Activated T-helper 1 cell treated with anti-CD3 and anti-CD28 coated beads, Interleukin-2, amount 50 U/mL, for 16 hours (primary cell): Measurements from ENCODE around the gene SPATA9.
"Not testable (repeated sequence)": the region's sequence is repeated elsewhere in the genome, so short reads cannot be mapped to it uniquely, and the experiment has no call there.

ENCODE experiments used
- DNase-seq, 2 donors: peaks; one replicate each; pipeline ENCODE4 v3.0.0-alpha.2; 2020; ENCODE audit warnings: low read depth in 1 of 2, low spot score in 1 of 2

The SPATA9 gene

DNA sequence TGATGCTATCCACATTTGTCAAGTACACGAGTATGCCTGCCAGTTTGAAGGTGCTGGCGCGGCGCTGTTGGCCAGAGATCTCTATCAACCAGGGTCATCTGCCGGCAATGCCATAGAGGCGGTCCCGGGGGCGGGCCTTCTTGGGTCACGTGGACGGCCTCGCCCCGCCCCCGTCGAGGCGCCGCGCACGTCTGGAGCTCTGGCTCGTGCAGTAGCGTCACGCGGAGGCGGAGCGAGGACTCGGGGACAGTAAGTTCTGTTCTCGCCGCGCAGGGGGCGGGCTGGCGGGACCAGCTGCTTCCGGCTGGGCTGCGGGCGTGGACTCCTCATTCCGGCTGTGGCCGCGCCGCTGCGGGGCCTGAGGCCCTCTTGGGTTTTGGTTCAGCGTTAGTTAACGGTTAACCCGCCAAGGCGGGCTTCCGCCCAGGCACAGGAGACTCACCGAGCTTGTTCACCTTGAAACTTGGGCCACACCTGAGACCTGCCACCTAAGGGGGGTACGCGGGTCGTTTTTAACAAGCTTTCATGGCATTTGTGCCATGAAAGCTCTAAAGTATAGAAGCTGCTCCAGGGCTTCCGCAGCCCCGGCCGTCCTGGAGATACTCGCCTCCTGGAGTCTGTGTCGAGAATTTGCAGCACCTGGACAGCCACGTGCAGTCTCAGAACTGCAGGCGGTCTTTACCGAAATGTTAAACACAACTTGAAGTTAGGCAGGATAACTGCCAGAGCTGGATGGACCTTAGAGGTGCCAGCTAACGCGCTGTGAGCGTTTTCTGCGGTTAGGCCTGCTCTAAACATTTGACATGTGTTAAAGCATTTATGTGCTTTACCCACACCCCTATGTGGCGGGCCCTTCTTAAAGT, 36.0 kb downstream of the SPATA9 start, which contains the start of gene RFESD:
Gene RFESD, plus strand, starts transcription at position 209 of the 863 bp plus-strand sequence. CDS start 5,495 bp downstream, outside the sequence.
- peak; percentile 86 to 89 for DNase-seq

DNA sequence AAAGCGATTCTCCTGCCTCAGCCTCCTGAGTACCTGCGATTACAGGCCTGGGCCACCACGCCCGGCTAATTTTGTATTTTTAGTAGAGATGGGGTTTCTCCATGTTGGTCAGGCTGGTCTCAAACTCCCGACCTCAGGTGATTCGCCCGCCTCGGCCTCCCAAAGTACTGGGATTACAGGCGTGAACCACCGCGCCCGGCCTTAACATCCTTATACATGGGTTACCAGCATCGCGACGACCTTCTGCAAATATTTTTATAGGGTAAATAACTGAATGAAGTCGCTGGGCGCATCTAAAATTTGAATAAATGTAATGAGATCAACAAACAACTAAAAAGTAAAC, 36.6 kb downstream of the SPATA9 start:
- DNase-seq: not testable (repeated sequence)

GRCh38 chr5:95644351-95645042, 38.3 kb downstream of the SPATA9 start:
- peak in 1 of 2 donors; percentile 9 for DNase-seq

DNA sequence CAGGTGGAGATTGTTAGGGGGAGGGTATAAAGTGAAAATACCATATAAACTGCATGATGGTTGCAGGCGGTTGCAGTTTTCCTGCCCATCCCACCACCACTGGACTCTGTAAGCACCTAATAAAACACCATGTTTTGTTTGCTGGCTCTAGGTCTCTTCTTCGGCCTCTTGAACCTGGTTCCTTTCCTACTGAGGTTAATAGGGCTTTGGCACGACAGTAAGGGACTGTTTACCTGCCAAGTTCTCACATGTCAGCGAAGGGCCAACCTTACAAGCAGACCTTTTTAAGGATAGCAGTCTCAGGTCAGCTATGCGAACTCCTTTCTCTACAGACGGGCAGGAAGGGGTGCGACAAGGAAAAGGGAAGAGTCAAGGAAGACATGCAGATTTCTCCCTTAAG, 39.6 kb downstream of the SPATA9 start:
- no peak for DNase-seq

- DNase-seq: no peak
These were observed 41.0 kb downstream of the SPATA9 start for GRCh38 chr5:95641741-95642220.

DNA sequence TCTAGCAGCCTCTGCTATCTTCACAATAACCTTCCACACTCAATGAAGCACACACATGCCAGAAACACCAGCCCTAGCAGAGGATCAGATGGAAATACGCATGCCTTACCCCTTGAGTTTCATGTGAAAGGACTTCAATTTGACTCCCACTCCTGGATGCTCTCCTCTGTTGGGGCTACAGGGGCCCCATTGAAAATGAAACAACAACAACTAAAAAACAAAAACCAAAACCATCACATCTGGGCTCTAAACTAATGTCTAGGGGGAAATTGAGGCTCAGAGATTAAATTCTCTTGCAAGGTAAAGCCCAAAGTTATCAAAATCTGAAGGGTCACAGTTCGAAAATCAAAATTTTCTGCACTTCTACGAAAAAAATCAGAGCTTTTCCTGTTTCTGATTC, 44.2 kb downstream of the SPATA9 start:
- no peak for DNase-seq

DNA sequence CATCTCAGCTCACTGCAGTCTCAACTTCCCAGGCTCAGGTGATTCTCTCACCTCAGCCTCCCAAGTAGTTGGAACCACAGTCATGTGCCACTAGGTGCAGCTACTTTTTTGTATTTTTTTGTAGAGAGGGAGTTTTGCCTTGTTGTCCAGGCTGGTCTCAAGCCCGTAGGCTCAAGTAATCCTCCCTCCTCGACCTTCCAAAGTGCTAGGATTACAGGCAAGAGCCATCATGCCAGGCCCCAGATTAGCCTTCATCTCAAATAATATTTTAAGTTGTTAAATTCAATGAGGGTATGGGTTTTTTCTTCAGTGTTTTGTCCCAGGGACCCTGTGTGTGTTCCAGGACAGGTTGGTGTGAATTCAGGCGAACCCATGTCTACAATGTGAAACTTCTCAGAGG, 48.7 kb downstream of the SPATA9 start:
- DNase-seq: no peak

DNA sequence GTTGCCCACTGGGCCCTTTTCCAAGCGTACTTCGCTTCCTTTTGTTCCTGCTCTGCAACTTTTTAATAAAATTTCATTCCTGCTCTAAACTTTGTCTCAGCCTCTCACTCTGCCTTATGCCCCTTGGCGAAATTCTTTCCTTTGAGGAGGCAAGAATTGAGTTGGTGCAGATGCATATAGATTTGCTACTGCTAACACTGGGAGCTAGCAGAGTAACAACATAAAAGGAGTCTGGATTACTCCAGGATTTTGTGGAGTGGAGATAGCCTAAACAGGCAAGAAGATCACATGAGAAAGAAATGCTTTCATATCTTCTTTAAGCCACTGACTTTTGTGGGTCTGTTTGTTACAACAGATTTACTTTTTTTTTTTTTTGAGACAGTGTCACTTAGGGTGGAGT, 49.1 kb downstream of the SPATA9 start:
- no peak for DNase-seq

DNA sequence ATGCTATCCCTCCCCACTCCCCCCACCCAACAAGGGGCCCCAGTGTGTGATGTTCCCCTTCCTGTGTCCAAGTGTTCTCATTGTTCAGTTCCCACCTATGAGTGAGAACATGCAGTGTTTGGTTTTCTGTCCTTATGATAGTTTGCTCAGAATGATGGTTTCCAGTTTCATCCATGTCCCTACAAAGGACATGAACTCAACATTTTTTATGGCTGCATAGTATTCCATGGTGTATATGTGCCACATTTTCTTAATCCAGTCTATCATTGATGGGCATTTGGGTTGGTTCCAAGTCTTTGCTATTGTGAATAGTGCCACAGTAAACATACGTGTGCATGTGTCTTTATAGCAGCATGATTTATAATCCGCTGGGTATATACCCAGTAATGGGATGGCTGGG, 49.8 kb downstream of the SPATA9 start:
- not testable (repeated sequence) for DNase-seq

- DNase-seq: peak; percentile 25 to 52
These were observed 50.7 kb downstream of the SPATA9 start for GRCh38 chr5:95631991-95632675.

DNA sequence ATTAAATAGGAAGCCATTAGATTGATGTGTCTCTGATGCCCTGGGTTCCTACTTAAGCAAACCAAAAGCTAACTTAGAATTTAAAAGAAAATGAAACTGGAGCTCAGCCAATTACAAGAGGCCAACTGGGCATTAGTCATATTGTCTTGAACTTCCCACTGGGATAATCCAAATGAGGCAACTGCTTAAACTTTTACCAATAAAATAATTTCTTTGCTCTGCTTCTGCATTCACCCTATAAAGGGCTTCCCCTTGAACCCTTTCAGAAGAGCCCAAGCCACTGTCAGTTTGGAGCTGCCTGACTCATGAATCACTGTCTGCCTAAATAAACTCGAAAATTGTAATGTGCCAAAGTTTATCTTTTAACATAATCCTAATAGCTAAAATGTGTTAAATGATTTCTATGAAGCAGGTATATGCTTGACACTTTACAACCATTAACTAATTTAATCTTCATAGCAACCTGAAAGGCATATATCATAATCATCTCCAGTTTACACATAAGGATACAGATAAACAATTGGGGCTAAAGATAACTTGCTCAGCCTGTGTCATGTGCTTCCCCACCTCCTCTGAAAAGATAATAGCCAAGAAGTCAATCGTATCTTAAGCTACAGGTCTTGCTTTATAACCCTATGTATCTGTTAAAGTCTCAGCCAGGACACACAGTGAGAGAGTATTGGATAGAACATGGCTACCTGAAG, 51.4 kb downstream of the SPATA9 start:
- DNase-seq: no peak

GRCh38 chr5:95630394-95630917, 52.3 kb downstream of the SPATA9 start:
- DNase-seq: no peak

GRCh38 chr5:95628933-95629332, 53.9 kb downstream of the SPATA9 start:
- no peak for DNase-seq

DNA sequence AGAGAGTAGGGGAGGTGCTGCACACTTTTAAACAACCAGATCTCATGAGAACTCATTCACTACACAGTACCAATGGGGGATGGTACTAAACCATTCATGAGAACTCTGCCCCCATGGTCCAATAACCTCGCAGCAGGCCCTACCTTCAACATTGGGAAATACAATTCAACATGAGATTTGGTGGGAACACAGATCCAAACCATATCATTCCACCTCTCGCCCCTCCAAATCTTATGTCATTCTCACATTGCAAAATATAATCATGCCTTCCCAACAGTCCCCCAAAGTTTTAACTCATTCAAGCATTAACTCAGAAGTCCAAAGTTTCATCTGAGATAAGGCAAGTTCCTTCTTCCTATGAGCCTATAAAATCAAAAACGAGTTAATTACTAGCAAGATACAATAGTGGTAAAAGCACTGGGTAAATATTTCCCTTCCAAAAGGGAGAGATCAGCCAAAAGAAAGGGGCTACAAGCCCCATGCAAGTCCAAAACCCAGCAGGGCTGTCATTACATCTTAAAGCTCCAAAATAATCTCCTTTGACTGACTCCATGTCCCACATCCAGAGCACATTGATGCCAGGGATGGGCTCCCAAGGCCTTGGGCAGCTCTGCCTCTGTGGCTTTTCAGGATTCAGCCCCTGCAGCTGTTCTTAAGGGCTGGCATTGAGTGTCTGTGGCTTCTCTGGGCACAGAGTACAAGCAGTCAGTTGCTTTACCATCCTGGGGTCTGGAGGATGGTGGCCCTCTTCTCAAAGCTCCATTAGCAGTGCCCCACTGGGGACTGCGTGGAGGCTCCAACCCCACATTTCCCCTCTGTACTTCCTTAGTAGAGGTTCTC, 54.6 kb downstream of the SPATA9 start:
- no peak for DNase-seq

DNA sequence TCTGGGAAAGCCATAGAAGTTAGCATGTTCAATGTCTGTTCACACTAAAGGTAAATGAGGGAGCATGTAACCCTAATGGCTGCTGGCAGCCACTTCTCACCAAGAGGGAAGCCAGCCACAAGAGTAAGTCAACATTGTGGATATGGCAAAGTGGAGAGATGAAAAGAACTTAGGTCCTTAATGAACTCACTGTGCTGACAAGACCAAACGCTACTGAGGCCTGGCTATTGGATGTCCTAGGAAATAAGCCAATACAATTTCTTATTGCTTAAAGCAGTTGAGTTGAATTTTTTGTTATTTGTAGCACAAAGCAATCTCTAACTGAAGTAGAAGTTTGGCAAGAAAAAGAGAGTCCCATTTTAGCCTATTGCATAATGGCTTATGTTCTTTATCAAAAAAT, 56.1 kb downstream of the SPATA9 start:
- no peak for DNase-seq

DNA sequence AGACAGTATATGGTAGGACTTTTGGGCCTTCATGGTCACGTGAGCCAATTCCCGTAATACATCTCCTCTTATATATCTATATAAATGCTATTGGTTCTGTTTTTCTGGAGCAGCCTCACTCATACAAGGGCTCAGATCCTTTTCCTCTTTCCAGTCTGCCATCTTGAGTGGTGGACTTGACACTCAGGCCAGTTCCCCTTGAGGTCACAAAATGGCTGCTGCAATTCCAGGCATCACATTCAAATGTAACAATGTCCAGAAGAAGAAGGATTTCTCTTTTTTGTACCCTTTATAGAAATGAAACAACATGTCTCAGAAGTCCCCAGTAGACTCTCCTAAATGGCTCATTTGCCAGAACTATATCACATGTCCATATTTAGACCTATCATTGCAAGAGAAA, 58.4 kb downstream of the SPATA9 start:
- DNase-seq: no peak

- no peak for DNase-seq
These were observed 59.1 kb downstream of the SPATA9 start for GRCh38 chr5:95623706-95624105.

- DNase-seq: no peak
These were observed 60.8 kb downstream of the SPATA9 start for GRCh38 chr5:95621839-95622629.
